HG03378 (cell line): Measurements from ENCODE around the gene TMEM97.
A peak's percentile ranks its signal among the peaks of the same experiment; 100 is the strongest.

Experiments used
- ATAC-seq: cut with Tn5 transposase; IDR thresholded peaks from one replicate; pipeline ENCODE4 v1.9.1; 2021; ENCODE audit warnings: mild to moderate bottlenecking, moderate library complexity; ENCODE audit not compliant: unreplicated experiment

TMEM97 gene

DNA sequence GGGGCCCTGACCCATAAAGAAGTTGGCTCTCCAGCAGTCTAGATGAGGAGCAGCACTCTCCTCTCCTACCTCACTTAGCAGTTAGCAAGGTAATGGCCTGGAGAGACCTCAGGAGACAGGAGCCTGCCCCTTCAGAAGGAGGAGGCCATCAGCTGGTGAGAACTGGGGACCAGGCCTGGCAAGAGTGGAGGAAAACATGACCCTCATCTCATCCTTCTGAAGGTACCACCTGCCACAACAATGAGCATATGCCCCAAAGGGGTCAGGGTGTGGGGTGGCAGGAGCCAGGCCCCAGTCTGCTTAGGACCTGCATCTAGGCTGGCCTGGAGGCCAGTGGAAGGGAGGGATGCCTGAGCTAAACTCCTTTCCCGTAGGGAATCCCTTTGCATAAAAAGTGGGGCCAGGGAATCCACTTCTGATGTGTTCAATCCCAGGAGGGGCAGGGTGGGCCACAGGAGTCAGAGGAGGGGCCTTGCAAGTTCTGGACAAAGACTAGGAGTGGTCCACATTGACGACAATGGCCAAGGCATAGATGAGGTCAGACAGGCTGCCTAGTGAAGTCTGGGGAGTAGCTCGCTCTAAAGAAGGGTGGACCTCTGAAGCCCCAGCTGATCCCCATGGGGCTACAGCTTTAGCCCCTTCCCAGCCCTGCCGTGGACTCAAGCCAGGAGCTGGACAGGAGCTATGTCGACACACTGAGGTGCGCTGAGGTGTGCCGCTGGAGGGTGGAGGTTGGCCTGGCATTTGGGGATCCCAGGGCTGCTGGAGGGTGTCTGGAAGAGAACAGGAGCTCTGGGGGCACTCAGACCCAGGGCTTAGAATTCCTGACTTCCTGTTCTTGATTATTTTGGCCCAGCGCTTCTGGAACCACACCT lies 45.0 kb downstream of the TMEM97 start:
- no peak for ATAC-seq

DNA sequence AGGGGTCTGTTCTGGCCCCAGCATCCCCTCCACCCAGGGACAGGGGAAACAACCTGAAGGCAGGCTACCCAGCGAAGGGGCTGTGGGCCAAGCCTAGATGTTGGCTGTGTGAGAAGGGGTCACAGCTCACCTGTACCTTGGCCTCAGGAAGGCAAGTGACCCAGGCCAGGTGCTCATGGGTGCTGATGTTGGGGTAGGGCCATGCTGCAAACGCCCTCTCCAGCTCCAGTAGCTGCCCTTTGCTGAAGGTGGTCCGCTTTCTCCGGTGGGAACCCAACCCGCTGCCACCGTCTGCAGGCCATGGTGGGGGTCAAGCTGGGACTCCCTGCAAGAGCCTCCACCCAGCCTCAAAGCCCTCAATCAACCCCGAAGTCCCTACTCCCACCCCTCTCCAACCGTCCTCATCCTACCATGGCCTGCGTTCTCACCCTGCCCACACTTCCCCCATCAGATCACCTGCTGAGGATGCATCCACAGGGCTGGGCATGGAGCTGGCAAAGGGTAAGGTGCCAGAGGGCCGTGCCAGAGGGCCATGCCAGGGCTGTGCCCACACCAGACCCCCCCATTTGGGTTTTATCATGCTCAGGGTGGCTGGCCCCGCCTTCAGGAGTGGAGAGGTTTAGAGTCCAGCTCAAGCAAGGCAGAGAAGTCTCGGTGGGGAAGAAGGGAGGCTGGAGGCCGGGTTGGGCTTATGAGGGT lies 45.8 kb downstream of the TMEM97 start, which contains the start of gene SEBOX:
Gene SEBOX, minus strand, starts transcription at position 535 of the 699 bp plus-strand sequence. Its CDS starts 48 bp downstream, at position 487.
- ATAC-seq: no peak

DNA sequence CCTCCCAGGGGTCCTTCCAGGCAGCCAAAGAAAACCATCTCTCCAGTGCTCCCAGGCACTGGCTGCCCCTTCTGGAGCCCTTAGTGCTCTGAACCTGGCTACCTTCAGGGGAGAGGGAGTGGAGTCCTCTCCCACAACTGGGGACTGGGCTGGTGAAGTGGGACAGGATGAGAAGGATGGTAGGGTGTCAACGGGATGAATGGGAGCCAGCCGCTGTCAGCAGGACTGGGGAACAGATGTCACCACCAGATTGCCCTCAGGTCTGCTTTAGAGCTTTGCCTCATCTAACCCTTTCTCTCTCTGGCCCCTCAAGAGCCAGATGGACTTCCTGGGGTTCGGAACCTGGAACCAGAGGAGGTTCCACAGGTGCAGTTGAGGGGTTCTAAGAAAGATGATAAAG lies 46.5 kb downstream of the TMEM97 start:
- no peak for ATAC-seq

DNA sequence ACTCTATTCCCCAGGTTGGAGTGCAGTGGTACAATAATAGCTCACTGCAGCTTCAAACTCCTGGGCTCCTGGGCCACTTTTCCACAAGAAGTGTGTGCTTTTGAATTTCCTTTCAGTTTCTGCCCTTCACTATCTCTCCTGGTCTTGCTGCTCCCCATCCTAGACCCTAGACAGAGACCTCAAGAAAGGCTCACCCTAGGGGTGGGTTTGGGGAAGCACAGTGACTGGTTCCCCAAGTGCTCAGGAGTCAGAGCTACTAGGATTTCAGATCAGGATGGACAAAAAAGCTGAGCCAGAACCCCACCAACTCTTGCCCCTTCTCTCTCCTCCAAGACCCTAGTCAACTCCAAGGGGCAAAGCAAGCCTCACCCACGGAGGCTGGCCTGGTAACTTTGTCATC lies 47.6 kb downstream of the TMEM97 start:
- no peak for ATAC-seq

DNA sequence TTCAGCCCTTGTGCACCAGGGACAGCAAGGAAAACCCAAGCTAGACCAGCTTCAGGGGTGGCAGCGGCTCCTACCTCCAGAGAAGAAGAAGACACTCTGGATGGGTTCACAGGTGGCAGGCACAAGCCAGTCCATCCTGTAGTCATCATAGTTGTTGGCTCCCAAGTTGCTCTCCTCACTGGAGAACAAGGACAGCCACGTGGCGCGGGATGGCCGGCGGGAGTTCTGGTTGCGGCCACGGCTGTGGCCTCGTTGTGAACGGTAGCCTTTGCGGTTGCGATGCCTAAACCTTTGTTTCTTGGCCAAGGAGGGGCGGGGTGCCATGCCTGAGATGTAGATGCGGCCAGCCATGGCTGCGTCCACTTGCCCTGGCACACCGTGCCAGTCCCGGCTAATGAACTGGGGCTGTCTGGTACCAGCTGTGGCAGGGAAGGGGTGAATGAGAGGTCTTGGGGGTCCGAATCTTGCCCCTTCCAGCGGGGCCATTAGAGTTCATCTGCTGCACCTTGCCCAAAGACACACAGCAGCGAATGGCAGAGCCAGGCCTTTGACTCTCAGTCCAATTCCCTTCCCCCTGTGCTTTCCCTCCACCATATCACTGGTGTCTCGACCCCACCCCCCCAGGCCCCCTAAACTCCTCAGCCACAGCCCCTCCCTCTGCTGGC lies 48.8 kb downstream of the TMEM97 start:
- no peak for ATAC-seq

DNA sequence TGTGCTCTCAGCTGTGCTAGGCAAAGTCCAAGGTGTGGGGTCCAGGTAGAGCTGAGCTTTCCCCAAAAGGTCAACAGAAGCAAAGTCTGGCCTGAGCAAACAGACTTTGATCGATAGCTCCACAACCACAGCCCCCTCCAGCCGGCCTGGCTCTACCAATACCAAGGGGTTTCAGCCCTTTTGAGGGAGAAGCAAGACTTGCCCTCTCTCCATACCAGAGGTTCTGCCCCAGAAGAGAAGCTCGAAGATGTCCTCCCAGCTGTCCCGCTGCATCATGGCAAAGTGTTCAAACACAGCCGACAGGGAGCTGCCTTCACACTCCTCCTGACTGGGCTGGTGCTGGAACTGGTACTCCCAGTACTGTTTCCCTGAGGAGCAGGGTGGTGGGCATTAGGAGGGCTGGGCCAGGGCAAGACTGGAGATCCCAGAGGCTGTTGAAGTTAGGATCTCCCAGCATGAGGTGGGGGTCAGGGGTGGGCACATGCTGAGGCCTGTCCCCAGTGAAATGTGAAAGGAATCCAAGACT lies 49.4 kb downstream of the TMEM97 start:
- no peak for ATAC-seq

DNA sequence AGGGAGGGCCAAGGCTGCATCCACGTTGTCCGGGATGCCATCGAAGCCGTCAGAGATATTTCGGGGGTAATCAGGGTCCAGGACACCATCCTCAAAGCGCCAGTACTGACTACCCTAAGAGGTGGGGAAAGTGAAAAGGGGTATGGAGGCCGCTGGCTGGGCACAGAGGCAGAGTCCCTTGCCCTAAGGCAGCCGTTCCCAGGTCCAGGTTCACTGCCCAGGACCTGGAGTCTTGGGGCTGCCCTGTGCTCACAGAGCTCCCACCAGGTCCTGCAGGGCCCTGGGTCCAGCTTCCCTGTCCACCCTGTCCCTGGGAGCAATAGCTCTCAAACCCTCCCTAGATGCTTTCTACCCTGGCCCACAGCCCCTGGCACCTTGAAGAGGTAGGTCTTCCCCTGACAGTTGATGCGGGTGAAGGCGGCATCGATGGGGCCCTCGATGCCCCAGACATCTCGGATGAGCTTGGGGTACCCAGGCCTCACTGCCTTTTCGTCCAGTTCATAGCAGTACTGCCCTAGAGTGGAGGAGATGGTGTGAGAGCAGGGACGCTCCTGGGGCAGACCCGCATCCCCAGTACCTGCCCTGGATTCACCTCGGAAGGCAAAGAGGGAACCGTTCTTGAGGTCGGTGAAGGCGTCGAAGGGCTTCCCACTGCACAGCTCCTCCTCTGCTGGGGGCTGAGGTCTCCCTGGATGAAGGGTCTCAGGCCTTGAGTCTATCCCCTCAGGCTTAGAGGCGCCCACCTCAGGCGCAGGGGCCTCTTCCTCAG lies 50.1 kb downstream of the TMEM97 start:
- no peak for ATAC-seq

DNA sequence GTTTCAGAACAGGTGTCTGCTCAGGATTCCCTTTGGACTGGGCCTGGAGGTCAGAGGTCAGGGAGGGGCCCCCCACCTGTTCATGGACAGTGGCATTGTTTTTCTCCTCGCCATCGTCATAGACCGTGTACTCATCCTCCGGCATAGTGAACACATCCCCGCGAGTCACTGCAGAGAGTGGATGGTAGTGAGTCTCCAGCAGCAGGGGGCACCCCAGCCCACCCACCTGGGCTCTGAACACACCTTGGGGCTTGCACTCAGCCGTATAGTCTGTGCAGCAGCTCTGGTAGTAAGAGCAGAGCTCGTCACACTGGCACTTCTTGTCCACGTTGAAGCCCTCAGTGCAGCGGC lies 50.7 kb downstream of the TMEM97 start:
- ATAC-seq: no peak

DNA sequence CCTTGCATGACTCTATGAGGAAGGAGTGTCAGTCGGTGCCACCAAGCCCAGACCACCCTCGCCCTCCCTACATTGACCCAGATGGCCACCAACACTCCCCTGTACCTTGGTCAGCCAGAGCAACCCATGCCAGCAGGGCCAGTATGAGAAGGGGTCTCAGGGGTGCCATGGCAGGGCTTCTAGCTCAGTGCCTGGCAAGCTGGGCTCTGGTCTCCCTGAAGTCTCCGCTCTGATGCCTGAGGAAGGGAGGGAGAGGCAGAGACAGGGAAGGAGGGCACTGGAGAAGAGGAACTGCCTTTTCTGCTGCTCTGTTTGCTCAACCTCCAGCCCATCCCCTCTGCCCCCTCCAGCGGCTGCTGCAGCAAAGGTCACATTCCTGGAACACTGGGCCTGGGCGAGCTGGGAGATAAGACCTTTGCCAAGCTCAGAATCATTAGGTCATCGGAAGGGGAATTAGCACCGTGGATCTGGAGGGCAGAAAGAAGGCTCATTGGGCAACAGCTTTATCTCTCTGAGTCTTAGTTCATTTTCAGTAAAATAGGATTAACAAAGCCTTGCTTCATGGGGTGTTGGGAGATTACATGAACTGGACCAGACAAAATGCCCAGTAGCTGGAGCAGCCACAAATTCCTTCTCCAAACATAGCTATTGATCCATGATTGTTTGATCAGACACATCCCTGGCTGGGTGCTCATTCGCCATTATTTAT lies 51.2 kb downstream of the TMEM97 start, which contains the start of gene VTN:
Gene VTN, minus strand, starts transcription at position 273 of the 709 bp plus-strand sequence. Its CDS starts 104 bp downstream, at position 169.
- no peak for ATAC-seq

DNA sequence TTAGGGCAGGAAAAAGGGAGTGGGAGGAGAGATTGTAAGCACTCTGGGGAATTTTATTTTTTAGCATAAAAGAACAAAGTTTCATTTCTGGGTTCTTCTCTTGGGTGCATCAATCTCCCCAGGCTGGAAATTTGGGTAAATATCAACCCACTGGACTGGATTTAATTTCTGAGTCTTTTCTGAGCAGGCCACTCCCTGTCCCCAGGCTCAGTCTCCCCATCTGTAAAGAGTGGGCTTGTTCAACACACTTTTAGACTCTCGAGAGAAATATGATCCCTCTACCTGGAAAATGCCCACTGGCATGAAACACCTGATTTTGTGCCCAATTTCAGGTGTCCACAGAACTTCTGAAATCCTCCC lies 51.7 kb downstream of the TMEM97 start:
- ATAC-seq: no peak

DNA sequence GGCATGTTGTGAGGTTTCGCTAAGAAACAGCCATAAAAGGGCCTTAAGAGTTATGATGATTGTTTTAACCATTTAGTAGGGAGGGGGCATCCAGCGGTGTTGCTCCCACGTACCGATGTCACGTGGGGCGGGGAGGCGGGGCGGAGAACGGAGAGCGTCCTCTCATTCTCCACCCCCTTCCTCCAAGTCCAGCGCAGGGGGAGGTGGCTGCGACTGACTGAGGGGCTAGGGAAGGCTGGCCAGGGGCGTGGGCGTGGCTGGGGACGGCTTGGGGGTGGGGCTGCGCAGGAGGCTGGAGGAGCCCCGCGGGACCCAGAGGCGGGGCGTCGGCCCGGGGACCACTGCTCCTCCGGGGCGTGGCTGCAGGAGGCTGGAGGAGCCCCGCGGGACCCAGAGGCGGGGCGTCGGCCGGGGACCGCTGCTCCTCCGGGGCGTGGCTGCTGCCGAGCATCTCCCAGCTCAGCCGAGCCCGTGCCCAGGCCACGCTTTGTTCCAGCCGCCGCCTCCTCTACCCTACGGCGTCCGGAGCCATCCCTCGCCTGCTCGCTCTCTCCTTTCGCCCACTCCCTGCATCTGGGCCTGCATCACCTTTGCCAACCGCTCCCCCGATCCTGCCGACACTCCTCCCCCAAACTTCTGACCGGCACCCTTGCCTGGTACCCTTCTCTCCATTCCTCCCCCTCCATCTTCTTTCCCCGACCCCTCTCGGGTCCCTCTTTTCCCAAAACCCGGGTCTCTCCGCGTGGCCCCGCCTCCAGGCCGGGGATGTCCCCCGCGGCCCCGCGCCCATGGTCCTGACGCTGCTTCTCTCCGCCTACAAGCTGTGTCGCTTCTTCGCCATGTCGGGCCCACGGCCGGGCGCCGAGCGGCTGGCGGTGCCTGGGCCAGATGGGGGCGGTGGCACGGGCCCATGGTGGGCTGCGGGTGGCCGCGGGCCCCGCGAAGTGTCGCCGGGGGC lies 52.5 kb downstream of the TMEM97 start, which contains the start of gene SARM1:
Gene SARM1, plus strand, starts transcription at position 450 of the 958 bp plus-strand sequence. Its CDS starts 339 bp downstream, at position 789.
- ATAC-seq: peak; percentile 50

DNA sequence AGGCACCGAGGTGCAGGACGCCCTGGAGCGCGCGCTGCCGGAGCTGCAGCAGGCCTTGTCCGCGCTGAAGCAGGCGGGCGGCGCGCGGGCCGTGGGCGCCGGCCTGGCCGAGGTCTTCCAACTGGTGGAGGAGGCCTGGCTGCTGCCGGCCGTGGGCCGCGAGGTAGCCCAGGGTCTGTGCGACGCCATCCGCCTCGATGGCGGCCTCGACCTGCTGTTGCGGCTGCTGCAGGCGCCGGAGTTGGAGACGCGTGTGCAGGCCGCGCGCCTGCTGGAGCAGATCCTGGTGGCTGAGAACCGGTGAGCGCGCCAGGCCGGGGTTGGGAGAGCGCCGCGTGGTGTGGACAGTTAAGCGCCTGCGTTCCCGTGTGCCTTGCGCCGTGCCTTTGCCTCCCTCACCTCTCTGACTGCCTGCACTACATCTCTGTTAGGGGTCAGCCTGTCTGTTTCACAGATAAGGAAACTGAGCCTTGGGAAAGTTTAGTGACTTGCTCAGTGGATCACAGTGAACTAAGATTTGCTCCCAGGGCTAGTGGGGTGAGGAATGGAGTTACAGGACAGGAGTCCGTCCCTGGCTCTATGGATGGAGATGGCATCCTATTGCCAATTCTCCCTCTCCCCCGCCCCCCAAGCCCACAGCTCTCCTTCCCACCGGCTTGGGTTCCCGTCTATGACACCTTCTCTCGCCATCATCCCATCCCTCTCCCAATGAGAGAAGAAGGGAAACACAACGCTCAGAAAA lies 53.4 kb downstream of the TMEM97 start:
- ATAC-seq: peak; percentile 7

DNA sequence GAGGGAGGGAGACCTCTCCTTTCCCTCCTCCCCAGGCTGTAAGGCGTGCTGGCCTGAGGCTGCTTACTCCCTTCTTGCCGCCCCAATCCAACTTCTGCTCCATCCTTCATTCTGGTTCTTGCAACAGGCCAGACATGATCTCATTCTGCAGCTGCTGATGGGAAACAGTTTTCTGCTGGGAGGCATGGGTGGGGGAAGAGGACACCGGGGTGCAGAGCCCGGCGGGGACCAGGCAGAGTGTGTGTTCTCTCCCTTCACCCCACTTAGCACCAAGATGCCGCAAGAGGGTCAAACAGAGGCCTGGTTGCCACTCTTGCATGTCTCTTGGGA lies 53.9 kb downstream of the TMEM97 start:
- no peak for ATAC-seq
